SH-SY5Y (cell line): ENCODE data around the gene RHBDF2.

ENCODE experiments used
- GATA2 ChIP-seq: IDR thresholded peaks from 2 replicates; pipeline ENCODE4 v1.6.1; 2011; ENCODE audit warnings: mild to moderate bottlenecking, low read depth, low read length
- GATA3 ChIP-seq: IDR thresholded peaks from 2 replicates; pipeline ENCODE4 v1.6.1; 2011; ENCODE audit warnings: low read depth, mild to moderate bottlenecking, low read length, moderate library complexity

DNA sequence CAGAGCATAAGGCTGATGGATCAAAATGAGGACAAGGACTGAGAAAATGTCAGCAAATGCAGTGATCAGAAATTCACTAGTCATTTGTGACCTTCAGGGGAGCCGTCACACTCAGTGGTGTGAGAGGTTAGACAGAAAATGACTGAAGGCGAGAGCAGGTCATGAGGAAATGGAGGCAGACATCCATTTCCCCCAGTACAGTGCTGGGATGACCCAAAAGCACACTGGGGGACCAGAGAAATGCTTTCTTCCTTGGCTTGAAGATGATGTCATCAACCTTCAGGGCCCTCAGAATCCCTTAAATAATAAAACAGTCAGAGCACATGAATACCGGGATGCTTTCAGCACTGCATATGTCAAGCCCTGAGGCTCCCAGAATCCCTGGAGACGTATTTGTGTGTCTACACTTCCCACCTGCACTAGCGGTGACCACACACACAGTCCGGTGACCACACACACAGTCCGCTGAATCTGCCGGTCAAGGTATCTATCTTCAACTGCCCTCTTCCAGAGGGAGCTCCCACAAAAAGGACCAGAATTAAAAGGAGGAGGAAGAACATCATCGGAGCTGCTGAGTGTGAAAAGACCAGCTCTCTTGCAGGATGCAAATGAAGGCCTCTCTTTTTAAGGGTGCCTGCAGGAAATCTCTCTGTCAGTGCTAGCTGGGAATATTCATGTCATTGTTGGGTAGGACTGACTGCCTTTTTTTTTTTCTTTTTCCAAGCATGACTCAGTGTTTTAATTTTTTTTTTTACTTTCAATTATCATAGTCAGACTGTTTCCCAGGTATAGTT, 56.5 kb downstream of the RHBDF2 start:
- TF ChIP-seq GATA2 (no peak), GATA3 (no peak)
